A549 (cell line): Measurements from ENCODE around the gene KCTD18. TPM values are rescaled to one million over a fixed set of nuclear protein-coding genes. Genes with fewer than 3 reads are reported as not detected.

Experiments used
- ATAC-seq, 2 experiments: fragments of 200-7000 bp in 1 of 2; fragments of >200 bp in 1 of 2; cut with Nextera tagmentation in 1 of 2; cut with Tn5 transposase in 1 of 2; 3 replicates each; pipeline versions ENCODE4 v1.8.0 to v1.9.1; 2018 to 2020; ENCODE audit warnings: mild to moderate bottlenecking in 1 of 2, moderate library complexity in 1 of 2
- CTCF ChIA-PET: fragments of 300-600 bp; sonication (Branson Sonifier 250); formaldehyde crosslinking; extraction: SDS; loops from one replicate; lab custom pipeline; 2021; ENCODE audit warnings: antibody characterized with exemption, inconsistent platforms; lab: Yijun Ruan, JAX
- POLR2A ChIA-PET: fragments of 350-600 bp; formaldehyde crosslinking; extraction: SDS; loops from one replicate; lab custom pipeline; 2021; ENCODE audit warnings: antibody characterized with exemption, inconsistent platforms; lab: Yijun Ruan, JAX
- DNase-seq, 2 experiments: peaks; one replicate each; pipeline versions ENCODE4 v3.0.0 to v3.0.0-alpha.2; 2011 to 2016; ENCODE audit warnings: low read depth in 1 of 2, low spot score in 1 of 2
- FAIRE-seq: peaks from 2 replicates; lab custom pipeline; 2011; peaks lifted over from hg19 to GRCh38; lab: Jason Lieb, UNC
- H3K27ac ChIP-seq, 2 experiments: fragments of >200 bp; sonication (Bioruptor Twin); formaldehyde crosslinking; 3 replicates each; pipeline ENCODE4 v1.5.1; 2016 to 2017
- H3K4me1 ChIP-seq: fragments of >200 bp; sonication (Bioruptor Twin); formaldehyde crosslinking; 3 replicates; pipeline ENCODE4 v1.6.1; 2016
- H3K4me2 ChIP-seq: fragments of >200 bp; sonication (Bioruptor Twin); formaldehyde crosslinking; 3 replicates; pipeline ENCODE4 v1.6.1; 2016
- H3K4me3 ChIP-seq: fragments of >200 bp; sonication (Bioruptor Twin); formaldehyde crosslinking; 3 replicates; pipeline ENCODE4 v1.5.1; 2016
- H3K9me3 ChIP-seq: fragments of >200 bp; sonication (Bioruptor Twin); formaldehyde crosslinking; 3 replicates; pipeline ENCODE4 v1.6.1; 2016
- CBX8 ChIP-seq: fragments of 200-600 bp; sonication (generic); IDR thresholded peaks from 2 replicates; pipeline ENCODE4 v1.6.1; 2016
- EHF ChIP-seq: fragments of 250-450 bp; sonication (Bioruptor Pico); IDR thresholded peaks from 2 replicates; pipeline ENCODE4 v1.5.0; 2020; ENCODE audit warnings: mild to moderate bottlenecking
- EHMT2 ChIP-seq: fragments of 200-600 bp; sonication (generic); IDR thresholded peaks from 2 replicates; pipeline ENCODE4 v1.6.1; 2016; ENCODE audit warnings: antibody characterized with exemption, low read depth, mild to moderate bottlenecking, moderate library complexity
- FOSB ChIP-seq: fragments of 250-450 bp; sonication (Bioruptor Pico); IDR thresholded peaks from 2 replicates; pipeline ENCODE4 v1.5.0; 2020; ENCODE audit warnings: mild to moderate bottlenecking, moderate library complexity
- HEYL ChIP-seq: fragments of 250-450 bp; sonication (Bioruptor Pico); IDR thresholded peaks from 2 replicates; pipeline ENCODE4 v1.8.0; 2021; ENCODE audit warnings: mild to moderate bottlenecking, moderate library complexity
- JUN ChIP-seq, 2 experiments: fragments of >200 bp; sonication (Bioruptor Twin); formaldehyde crosslinking; IDR thresholded peaks; 2 replicates in 1 of 2; 3 replicates in 1 of 2; pipeline ENCODE4 v1.6.1; 2016 to 2017
- JUNB ChIP-seq: fragments of >200 bp; sonication (Bioruptor Twin); formaldehyde crosslinking; IDR thresholded peaks from 2 replicates; pipeline ENCODE4 v1.6.1; 2016
- MAFK ChIP-seq: fragments of 450-650 bp; IDR thresholded peaks from 2 replicates; pipeline ENCODE4 v1.6.1; 2014; ENCODE audit not compliant: partially characterized antibody
- MYC ChIP-seq: IDR thresholded peaks from 2 replicates; pipeline ENCODE4 v1.6.1; 2012; ENCODE audit warnings: mild to moderate bottlenecking, inconsistent platforms, low read length, improper control_type of control experiment, borderline replicate concordance
- NPAS2 ChIP-seq: fragments of 250-450 bp; sonication (Bioruptor Pico); IDR thresholded peaks from 2 replicates; pipeline ENCODE4 v1.8.0; 2022; ENCODE audit warnings: mild to moderate bottlenecking, moderate library complexity, borderline replicate concordance
- POLR2A ChIP-seq: IDR thresholded peaks from 2 replicates; pipeline ENCODE4 v1.6.1; 2012; ENCODE audit warnings: mild to moderate bottlenecking, low read length
- RCOR1 ChIP-seq: fragments of 150-350 bp; IDR thresholded peaks from 2 replicates; pipeline ENCODE4 v1.6.1; 2014; ENCODE audit warnings: antibody characterized with exemption, low read length, low read depth
- RNF2 ChIP-seq: fragments of 200-600 bp; sonication (generic); IDR thresholded peaks from 2 replicates; pipeline ENCODE4 v1.6.1; 2016; ENCODE audit warnings: low read depth, mild to moderate bottlenecking, antibody characterized with exemption, moderate library complexity, borderline replicate concordance
- ZC3H11A ChIP-seq: fragments of 450-650 bp; IDR thresholded peaks from 2 replicates; pipeline ENCODE4 v1.6.1; 2014; ENCODE audit warnings: antibody characterized with exemption, mild to moderate bottlenecking
- WGBS: methylation state at CpG from one replicate; pipeline ENCODE4 v1.1.6; 2017; ENCODE audit errors: missing lambda C conversion rate; 5-methylcytosine and 5-hydroxymethylcytosine counted together
- polyA plus RNA-seq, 4 experiments: library from polyadenylated mRNA; depleted of rRNA in 3 of 4; stranded (reverse); fragments of >200 nt; fragmentation: RNase III in 1 of 4; extraction: RNeasy Plus Mini Kit Qiagen cat#74134 plus additional on column Dnase treatment in 1 of 4; gene quantifications; 2 replicates in 3 of 4; 3 replicates in 1 of 4; pipeline ENCODE4 v1.2.3, GENCODE V29; 2011 to 2017
- TF ChIP-seq, protein P1 (sequence below): fragments of 250-450 bp; sonication (Bioruptor Pico); IDR thresholded peaks from 2 replicates; pipeline ENCODE4 v1.5.0; 2020; ENCODE audit warnings: low read depth, mild to moderate bottlenecking, moderate library complexity
- TF ChIP-seq, protein P2 (sequence below): fragments of 450-650 bp; IDR thresholded peaks from 2 replicates; pipeline ENCODE4 v1.6.1; 2014; ENCODE audit warnings: antibody characterized with exemption
- TF ChIP-seq, protein P3 (sequence below): IDR thresholded peaks from 2 replicates; pipeline ENCODE4 v1.6.1; 2012

Gene KCTD18
- polyA plus RNA-seq, 2 of the 4 experiments (the other 2 are of a cell fraction), result 12.2 to 21.3 TPM

DNA sequence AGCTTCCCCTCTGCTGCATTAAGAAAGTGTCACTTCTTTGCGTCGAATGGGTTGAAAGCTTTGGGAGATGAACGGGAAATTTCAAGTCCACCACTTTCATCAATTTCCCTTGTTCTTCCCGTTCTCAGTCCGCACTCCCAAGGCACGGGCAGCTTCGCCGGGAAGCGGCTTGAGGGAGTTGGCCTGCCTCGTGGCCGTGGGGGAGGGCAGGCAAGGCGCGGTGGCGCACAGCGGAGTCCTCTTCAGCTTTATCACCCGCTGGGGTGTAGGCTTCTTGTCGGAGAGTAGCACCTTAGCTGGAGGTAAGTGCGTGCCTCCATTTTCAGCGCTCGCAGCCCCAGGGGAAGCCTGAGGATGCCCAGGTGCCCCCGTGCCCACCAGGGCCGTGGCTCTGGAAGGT lies 19.9 kb downstream of the KCTD18 start (continued):
- TF ChIP-seq ZC3H11A, result no peak
- TF ChIP-seq POLR2A, result no peak
- no peak for TF ChIP-seq RCOR1
- TF ChIP-seq EHF (CRISPR knock-in tag), result no peak
- no peak for TF ChIP-seq CBX8
- no peak for TF ChIP-seq MAFK
- TF ChIP-seq, protein P1, sequence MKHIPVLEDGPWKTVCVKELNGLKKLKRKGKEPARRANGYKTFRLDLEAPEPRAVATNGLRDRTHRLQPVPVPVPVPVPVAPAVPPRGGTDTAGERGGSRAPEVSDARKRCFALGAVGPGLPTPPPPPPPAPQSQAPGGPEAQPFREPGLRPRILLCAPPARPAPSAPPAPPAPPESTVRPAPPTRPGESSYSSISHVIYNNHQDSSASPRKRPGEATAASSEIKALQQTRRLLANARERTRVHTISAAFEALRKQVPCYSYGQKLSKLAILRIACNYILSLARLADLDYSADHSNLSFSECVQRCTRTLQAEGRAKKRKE (CRISPR knock-in tag), result no peak

DNA sequence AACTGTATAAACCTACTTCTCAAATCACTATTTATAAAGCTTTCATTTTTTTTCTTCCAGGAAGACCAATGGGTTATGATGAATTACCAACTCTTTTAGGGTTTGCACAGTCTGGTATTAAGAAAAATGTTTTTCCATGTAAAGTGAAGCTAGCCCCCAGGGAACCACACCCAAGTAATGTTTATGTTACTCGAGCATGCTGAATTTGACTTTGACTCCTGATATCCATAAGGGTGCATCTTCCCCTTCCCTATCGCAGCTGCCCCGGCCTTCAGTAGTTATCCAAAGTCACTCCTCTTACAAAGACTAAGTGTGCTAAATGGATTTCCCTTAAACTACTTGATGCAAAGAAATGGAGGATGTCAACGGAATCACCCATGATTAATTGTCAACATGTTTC lies 21.7 kb downstream of the KCTD18 start:
- FAIRE-seq (no peak), DNase-seq (no peak), ATAC-seq (no peak)
- no peak for TF ChIP-seq NPAS2 (CRISPR knock-in tag)
- TF ChIP-seq RNF2, result no peak
- WGBS, result 69% methylated on average over 4 of the region's 4 CpGs
- POLR2A ChIA-PET, result no interaction called here
- CTCF ChIA-PET, result no interaction called here
- Histone ChIP-seq H3K4me2 (no peak overlapping the region), H3K4me1 (peaks cover 17% of the 10 kb centered on the region), H3K27ac (no peak overlapping the region), H3K4me3 (no peak overlapping the region), H3K9me3 (0 out of 3 replicates have a peak, but pooled peaks cover 3% of the 10 kb centered on the region)

DNA sequence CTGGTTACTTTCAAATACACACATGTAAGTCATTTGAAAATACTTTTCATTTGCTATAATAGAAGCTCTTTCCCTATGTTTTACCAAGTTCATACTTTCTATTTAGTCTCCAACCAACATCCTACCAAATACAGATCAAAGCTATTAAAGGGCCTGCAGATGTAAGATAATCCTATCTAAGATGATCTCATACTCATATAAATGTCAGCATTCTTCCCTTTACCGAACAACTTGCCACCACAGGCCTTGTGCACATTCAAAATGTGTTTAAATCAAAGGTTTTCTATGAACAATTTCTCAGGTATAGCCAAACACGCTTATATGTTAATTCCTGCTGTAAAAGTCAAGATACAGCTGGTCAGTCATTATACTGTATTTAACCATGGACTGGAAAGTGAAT lies 23.3 kb downstream of the KCTD18 start:
- no peak overlapping the region for H3K4me3 ChIP-seq
- no peak overlapping the region for H3K4me2 ChIP-seq
- ATAC-seq, result no peak
- no peak for DNase-seq
- no peak overlapping the region for H3K27ac ChIP-seq
- 0 out of 3 replicates have a peak, but pooled peaks cover 2% of the 10 kb centered on the region for H3K9me3 ChIP-seq
- peaks cover 34% of the 10 kb centered on the region for H3K4me1 ChIP-seq
- ChIA-PET POLR2A (no interaction called here), CTCF (interaction anchor here (0.8 to 8.5 kb wide), 7 partner anchors 14 to 513 kb away, joined by 3 to 85 read pairs (median 7); partner anchors contain the start of gene KCTD18)
- TF ChIP-seq, protein P2, sequence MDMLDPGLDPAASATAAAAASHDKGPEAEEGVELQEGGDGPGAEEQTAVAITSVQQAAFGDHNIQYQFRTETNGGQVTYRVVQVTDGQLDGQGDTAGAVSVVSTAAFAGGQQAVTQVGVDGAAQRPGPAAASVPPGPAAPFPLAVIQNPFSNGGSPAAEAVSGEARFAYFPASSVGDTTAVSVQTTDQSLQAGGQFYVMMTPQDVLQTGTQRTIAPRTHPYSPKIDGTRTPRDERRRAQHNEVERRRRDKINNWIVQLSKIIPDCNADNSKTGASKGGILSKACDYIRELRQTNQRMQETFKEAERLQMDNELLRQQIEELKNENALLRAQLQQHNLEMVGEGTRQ, result no peak
- no peak for TF ChIP-seq MYC
- TF ChIP-seq JUN (IDR thresholded peaks at IDR 0.05), result no peak
- TF ChIP-seq HEYL (CRISPR knock-in tag), result no peak
- 60% methylated on average over 2 of the region's 2 CpGs for WGBS
- FAIRE-seq, result no peak

DNA sequence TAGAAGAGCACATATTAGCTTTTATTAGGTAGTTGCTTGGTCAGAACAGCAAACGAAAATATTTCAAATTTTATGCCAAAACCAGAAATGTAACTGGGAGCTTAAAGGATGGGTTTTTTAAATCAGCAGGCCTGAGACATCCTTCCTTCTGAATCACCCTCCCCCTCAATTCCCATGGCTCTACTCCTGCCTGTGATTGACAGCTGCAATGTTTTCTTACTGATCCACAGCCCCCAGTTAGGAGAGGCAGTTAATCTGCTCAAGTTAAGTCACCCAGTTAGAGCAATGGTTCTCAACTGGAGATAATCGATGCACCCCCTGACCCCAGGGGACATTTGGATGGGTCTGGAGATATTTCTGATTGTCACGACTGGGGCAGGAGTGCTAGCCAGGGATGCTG lies 24.9 kb downstream of the KCTD18 start:
- ATAC-seq (no peak), DNase-seq (no peak), FAIRE-seq (no peak)
- 69% methylated on average over 3 of the region's 3 CpGs for WGBS
- Histone ChIP-seq H3K27ac (peak overlapping the region in 1 of 2 experiments; percentile 53; a peak in 3 of 6 replicates), H3K4me2 (no peak overlapping the region), H3K4me3 (no peak overlapping the region), H3K4me1 (peaks cover 49% of the 10 kb centered on the region), H3K9me3 (no peaks in the 10 kb centered on the region)
- ChIA-PET CTCF (interaction anchor here (0.7 to 8.5 kb wide), 8 partner anchors 12 to 510 kb away, joined by 3 to 85 read pairs (median 30); partner anchors contain the start of gene KCTD18), POLR2A (interaction anchor here (1.2 kb wide), 1 partner anchor 218 kb away, joined by 3 read pairs; no protein-coding TSS in a partner anchor)
- TF ChIP-seq FOSB (CRISPR knock-in tag) (no peak), CBX8 (no peak), JUNB (no peak), EHMT2 (no peak)
- TF ChIP-seq, protein P3, sequence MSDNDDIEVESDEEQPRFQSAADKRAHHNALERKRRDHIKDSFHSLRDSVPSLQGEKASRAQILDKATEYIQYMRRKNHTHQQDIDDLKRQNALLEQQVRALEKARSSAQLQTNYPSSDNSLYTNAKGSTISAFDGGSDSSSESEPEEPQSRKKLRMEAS, result no peak
